ENCODE data around the gene BRIP1.

GRCh38 chr17:61754124-61754523, 109.2 kb downstream of the BRIP1 start:
- TF ChIP-seq POLR2A (IDR thresholded peaks at IDR 0.05): no peak
- TF ChIP-seq, protein P1, sequence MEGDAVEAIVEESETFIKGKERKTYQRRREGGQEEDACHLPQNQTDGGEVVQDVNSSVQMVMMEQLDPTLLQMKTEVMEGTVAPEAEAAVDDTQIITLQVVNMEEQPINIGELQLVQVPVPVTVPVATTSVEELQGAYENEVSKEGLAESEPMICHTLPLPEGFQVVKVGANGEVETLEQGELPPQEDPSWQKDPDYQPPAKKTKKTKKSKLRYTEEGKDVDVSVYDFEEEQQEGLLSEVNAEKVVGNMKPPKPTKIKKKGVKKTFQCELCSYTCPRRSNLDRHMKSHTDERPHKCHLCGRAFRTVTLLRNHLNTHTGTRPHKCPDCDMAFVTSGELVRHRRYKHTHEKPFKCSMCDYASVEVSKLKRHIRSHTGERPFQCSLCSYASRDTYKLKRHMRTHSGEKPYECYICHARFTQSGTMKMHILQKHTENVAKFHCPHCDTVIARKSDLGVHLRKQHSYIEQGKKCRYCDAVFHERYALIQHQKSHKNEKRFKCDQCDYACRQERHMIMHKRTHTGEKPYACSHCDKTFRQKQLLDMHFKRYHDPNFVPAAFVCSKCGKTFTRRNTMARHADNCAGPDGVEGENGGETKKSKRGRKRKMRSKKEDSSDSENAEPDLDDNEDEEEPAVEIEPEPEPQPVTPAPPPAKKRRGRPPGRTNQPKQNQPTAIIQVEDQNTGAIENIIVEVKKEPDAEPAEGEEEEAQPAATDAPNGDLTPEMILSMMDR (IDR thresholded peaks at IDR 0.05): no peak

Measured in uterus (tissue), 2 donors.